ENCODE results near the gene CCNY.
"Not testable (repeated sequence)": the region's sequence is repeated elsewhere in the genome, so short reads cannot be mapped to it uniquely, and the experiment has no call there.

The CCNY gene

GRCh38 chr10:35412003-35412723, 75.9 kb downstream of the CCNY start:
- no peak for DNase-seq

GRCh38 chr10:35412900-35413491, 76.7 kb downstream of the CCNY start:
- no peak for DNase-seq

GRCh38 chr10:35413985-35414861, 77.9 kb downstream of the CCNY start:
- peak; percentile 22 to 46 for DNase-seq

- DNase-seq, result no peak
These were observed 79.2 kb downstream of the CCNY start for GRCh38 chr10:35415505-35415904.

- DNase-seq, result no peak
These were observed 80.5 kb downstream of the CCNY start for GRCh38 chr10:35416619-35417312.

GRCh38 chr10:35417313-35417625, 81.0 kb downstream of the CCNY start:
- no peak for DNase-seq

GRCh38 chr10:35417795-35418194, 81.5 kb downstream of the CCNY start:
- DNase-seq, result no peak

- DNase-seq, result not testable (repeated sequence)
These were observed 82.3 kb downstream of the CCNY start for GRCh38 chr10:35418580-35418979.

- no peak for DNase-seq
These were observed 83.7 kb downstream of the CCNY start for GRCh38 chr10:35420044-35420443.

GRCh38 chr10:35420827-35421552, 84.7 kb downstream of the CCNY start:
- no peak for DNase-seq

- DNase-seq, result no peak
These were observed 85.4 kb downstream of the CCNY start for GRCh38 chr10:35421553-35422178.

- no peak for DNase-seq
These were observed 85.9 kb downstream of the CCNY start for GRCh38 chr10:35422228-35422627.

- no peak for DNase-seq
These were observed 87.4 kb downstream of the CCNY start for GRCh38 chr10:35423505-35424306.

- DNase-seq, result no peak
These were observed 88.5 kb downstream of the CCNY start for GRCh38 chr10:35424680-35425285.

- no peak for DNase-seq
These were observed 89.3 kb downstream of the CCNY start for GRCh38 chr10:35425595-35425994.

GRCh38 chr10:35426657-35427056, 90.3 kb downstream of the CCNY start:
- DNase-seq, result no peak

GRCh38 chr10:35427543-35427942, 91.2 kb downstream of the CCNY start:
- no peak for DNase-seq

- no peak for DNase-seq
These were observed 92.2 kb downstream of the CCNY start for GRCh38 chr10:35428521-35428920.

GRCh38 chr10:35432781-35433338, 96.6 kb downstream of the CCNY start:
- DNase-seq, result no peak

- DNase-seq, result no peak
These were observed 97.6 kb downstream of the CCNY start for GRCh38 chr10:35433851-35434426.
